Erythroblast (primary cell): ENCODE results near the gene BRD3OS.

ENCODE experiments used
- GATA1 ChIP-seq: IDR thresholded peaks from 2 replicates; pipeline ENCODE4 v1.6.1; 2011; ENCODE audit warnings: low read depth, mild to moderate bottlenecking, control low read depth, low read length, moderate library complexity
- POLR2A ChIP-seq: IDR thresholded peaks from 2 replicates; pipeline ENCODE4 v1.6.1; 2011; ENCODE audit warnings: mild to moderate bottlenecking, low read length

DNA sequence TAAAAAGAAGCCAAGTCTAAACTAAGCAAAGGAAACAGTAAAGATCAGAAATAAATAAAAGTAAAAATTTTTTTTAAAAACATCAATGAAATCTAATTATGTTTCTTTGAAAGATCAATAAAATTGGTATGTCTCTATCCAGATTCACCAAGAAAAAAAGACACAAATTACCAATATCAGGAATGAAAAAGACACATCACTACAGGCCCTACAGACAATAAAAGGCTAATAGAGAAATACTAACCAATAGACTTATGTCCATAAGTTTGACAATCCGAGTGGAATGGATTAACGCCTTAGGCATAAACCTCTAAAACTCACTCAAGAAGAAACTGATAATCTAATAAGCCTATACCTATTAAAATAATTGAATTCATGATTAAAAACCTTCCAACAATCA is 12.4 kb downstream of the BRD3OS start:
- no peak for TF ChIP-seq POLR2A
- no peak for TF ChIP-seq GATA1
